Thyroid gland (tissue), 4 donors: Measurements from ENCODE around the gene ADAP1. TPM values are rescaled to one million over a fixed set of nuclear protein-coding genes. Genes with fewer than 3 reads are reported as not detected.
"Not testable (repeated sequence)": the region's sequence is repeated elsewhere in the genome, so short reads cannot be mapped to it uniquely, and the experiment has no call there.

Experiments used
- DNase-seq, 2 donors: peaks; one replicate each; pipeline ENCODE4 v3.0.0-alpha.2; 2019
- H3K27ac ChIP-seq, 3 donors: fragments of 200-600 bp; sonication (generic); 1 replicate in 2 of 3; 2 replicates in 1 of 3; pipeline ENCODE4 v1.5.1; 2016 to 2019; ENCODE audit warnings: mild to moderate bottlenecking in 1 of 3, moderate library complexity in 1 of 3
- H3K27me3 ChIP-seq: fragments of 200-600 bp; sonication (generic); one replicate; pipeline ENCODE4 v1.5.1; 2019
- H3K36me3 ChIP-seq, 2 donors: fragments of 200-600 bp; sonication (generic); one replicate each; pipeline ENCODE4 v1.5.1; 2016 to 2019
- H3K4me1 ChIP-seq, 2 donors: fragments of 200-600 bp; sonication (generic); one replicate each; pipeline ENCODE4 v1.5.1; 2017 to 2019
- H3K4me3 ChIP-seq, 3 donors: fragments of 200-600 bp; sonication (generic); replicated peaks in 1 of 3; 1 replicate in 2 of 3; 2 replicates in 1 of 3; pipeline ENCODE4 v1.5.1; 2016; ENCODE audit warnings: mild to moderate bottlenecking in 1 of 3
- H3K9me3 ChIP-seq: fragments of 200-600 bp; sonication (generic); one replicate; pipeline ENCODE4 v1.5.1; 2017
- POLR2A ChIP-seq, 2 donors: fragments of 450-650 bp; IDR thresholded peaks; one replicate each; pipeline ENCODE4 v1.6.1; 2017; ENCODE audit warnings: antibody characterized with exemption in 2 of 2, mild to moderate bottlenecking in 2 of 2, moderate library complexity in 1 of 2
- WGBS, 2 donors: methylation state at CpG; one replicate each; pipeline ENCODE4 v1.1.5; 2017; 5-methylcytosine and 5-hydroxymethylcytosine counted together
- intact Hi-C: fragments of 100-400 bp; cut with DNase I; formaldehyde crosslinking; loops from one replicate; pipeline ENCODE4 v1.15.1; 2023
- total RNA-seq, 4 donors: library from RNA; depleted of rRNA; stranded (reverse); fragments of >200 nt; gene quantifications; one replicate each; pipeline ENCODE4 v1.2.3, GENCODE V29; 2016
- TF ChIP-seq, protein P1 (sequence below), 6 experiments: fragments of 200-600 bp in 3 of 6; fragments of 450-650 bp in 3 of 6; sonication (generic) in 3 of 6; IDR thresholded peaks; one replicate each; pipeline ENCODE4 v1.5.1; 2016 to 2019; ENCODE audit warnings: antibody characterized with exemption in 6 of 6, mild to moderate bottlenecking in 2 of 6, inconsistent platforms in 1 of 6, moderate library complexity in 1 of 6

The ADAP1 gene
- total RNA-seq, 4 donors from 2014 or later = 11.7 to 29.9 (median 23.4) TPM

DNA sequence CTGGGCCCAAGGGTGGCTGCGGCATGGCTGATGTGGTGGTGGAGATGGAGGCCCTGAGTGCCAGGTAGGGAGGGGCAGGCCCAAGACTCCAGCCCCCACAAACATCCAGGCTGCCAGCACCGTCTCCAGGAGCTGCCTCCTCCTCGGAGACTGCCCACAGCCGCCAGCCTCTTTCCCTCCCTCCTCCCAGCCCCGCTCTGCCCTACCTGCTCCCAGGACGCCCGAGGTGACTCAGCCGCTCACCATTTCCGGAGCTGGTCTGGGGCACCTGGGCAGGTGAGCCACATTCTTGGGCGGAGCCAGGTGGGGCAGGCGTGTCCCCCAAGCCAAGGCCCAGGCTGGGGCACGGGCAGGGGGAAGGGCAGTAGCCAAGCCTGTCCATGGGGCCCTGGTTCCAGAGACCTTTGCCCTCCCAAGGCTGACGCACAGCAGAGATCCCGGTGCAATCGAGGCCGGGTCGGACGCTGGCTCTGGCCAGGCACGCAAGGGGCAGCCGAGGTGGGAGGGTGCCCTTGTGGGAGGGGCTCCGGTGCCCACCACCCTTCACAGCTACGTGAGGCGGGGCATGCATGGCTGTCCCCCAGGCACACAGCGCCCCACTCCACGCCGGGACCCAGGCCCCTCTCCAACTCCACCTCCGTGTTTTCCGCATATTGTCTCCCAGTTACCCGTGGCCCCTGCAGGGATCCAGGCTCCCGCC, 8.8 kb downstream of the ADAP1 start:
- intact Hi-C loops = no loop called here
- Histone ChIP-seq H3K36me3 (no peaks in the 10 kb centered on the region), H3K9me3 (no peaks in the 10 kb centered on the region), H3K4me1 (peaks cover 27% of the 10 kb centered on the region in 2 donors), H3K27ac (peak overlapping the region; percentile 95 to 99 (median 98)), H3K27me3 (no peaks in the 10 kb centered on the region), H3K4me3 (peak overlapping the region in 1 of 3 donors; percentile 21)
- peak; percentile 98 to 99 for DNase-seq
- WGBS, 2 donors = 52 to 59% methylated on average over 15 to 20 of the region's 30 CpGs
- TF ChIP-seq POLR2A (IDR thresholded peaks at IDR 0.05) = peak in 1 of 2 donors; percentile 74
- TF ChIP-seq, protein P1, sequence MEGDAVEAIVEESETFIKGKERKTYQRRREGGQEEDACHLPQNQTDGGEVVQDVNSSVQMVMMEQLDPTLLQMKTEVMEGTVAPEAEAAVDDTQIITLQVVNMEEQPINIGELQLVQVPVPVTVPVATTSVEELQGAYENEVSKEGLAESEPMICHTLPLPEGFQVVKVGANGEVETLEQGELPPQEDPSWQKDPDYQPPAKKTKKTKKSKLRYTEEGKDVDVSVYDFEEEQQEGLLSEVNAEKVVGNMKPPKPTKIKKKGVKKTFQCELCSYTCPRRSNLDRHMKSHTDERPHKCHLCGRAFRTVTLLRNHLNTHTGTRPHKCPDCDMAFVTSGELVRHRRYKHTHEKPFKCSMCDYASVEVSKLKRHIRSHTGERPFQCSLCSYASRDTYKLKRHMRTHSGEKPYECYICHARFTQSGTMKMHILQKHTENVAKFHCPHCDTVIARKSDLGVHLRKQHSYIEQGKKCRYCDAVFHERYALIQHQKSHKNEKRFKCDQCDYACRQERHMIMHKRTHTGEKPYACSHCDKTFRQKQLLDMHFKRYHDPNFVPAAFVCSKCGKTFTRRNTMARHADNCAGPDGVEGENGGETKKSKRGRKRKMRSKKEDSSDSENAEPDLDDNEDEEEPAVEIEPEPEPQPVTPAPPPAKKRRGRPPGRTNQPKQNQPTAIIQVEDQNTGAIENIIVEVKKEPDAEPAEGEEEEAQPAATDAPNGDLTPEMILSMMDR (IDR thresholded peaks at IDR 0.05) = peak in 1 of 6 experiments; percentile 3

DNA sequence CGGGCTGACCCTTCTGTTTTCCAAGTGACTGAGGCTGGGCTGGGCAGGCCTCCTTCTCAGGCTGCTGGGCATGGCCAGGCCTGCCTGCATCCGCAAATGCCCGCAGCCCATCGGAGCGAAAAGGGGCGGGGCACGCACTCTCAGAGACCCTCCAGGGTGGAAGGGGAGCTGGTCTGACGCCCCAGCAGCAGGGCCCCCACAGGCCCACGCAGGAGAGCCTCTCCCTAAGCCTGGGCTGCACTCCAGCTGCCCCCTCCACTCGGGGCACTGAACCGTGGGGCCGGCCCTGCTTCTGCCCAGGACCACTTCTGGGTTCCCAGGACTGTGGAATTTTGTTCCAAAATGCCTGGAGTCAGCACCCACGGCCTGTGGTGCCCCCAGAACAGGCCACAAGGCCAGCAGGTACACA, 9.3 kb downstream of the ADAP1 start:
- WGBS, 2 donors = 0 to 38% methylated on average over 1 to 9 of the region's 13 CpGs
- Histone ChIP-seq H3K4me3 (no peak overlapping the region), H3K9me3 (no peaks in the 10 kb centered on the region), H3K27ac (peak overlapping the region; percentile 95 to 99 (median 98)), H3K36me3 (no peaks in the 10 kb centered on the region), H3K27me3 (no peaks in the 10 kb centered on the region), H3K4me1 (peaks cover 27% of the 10 kb centered on the region in 2 donors)
- TF ChIP-seq POLR2A (IDR thresholded peaks at IDR 0.05) = no peak
- TF ChIP-seq, protein P1 (IDR thresholded peaks at IDR 0.05) = no peak
- intact Hi-C loops = no loop called here
- DNase-seq = peak; percentile 95 to 97

DNA sequence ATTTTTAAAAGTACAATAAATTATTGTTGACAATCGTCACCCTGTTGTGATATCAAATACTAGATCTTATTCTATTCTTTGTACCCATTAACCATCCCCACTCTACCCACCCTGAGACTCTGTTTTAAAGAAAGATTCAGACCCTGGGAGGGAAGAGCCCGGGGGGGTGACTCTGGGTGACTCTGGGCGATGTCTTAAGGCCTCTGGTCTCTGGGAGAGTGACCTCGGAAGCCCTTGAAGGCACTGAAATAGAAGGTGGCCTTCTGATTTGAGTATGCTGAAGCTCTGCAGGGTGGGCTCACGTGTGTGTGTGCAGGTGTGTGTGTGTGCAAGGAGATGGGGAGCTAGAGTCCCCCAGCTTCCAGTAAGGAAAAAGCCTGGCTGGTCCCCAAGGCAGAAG, 9.7 kb downstream of the ADAP1 start:
- no peaks in the 10 kb centered on the region for H3K36me3 ChIP-seq
- H3K27ac ChIP-seq = peak overlapping the region; percentile 95 to 99 (median 98)
- H3K4me3 ChIP-seq = no peak overlapping the region
- no peak for TF ChIP-seq POLR2A (IDR thresholded peaks at IDR 0.05)
- TF ChIP-seq, protein P1 (IDR thresholded peaks at IDR 0.05) = no peak
- H3K27me3 ChIP-seq = no peaks in the 10 kb centered on the region
- intact Hi-C loops = no loop called here
- peaks cover 27% of the 10 kb centered on the region in 2 donors for H3K4me1 ChIP-seq
- H3K9me3 ChIP-seq = no peaks in the 10 kb centered on the region
- 45 to 58% methylated on average over 5 of the region's 5 CpGs for WGBS, 2 donors
- no peak for DNase-seq

DNA sequence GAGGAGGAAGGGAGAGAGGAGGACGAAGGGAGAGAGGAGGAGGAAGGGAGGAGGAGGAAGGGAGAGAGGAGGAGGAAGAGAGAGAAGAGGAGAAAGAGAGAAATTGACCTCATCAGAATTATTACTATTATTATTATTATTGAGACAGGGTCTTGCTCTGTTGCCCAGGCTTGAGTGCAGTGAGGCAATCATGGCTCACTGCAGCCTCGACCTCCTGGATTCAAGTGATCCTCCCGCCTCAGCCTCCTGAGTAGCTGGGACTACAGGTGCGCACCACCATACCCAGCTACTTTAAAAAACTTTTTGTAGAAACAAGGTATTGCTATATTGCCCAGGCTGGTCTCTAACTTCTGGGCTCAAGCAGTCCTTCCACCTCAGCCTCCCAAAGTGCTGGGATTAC, 10.7 kb downstream of the ADAP1 start:
- peak overlapping the region in 1 of 3 donors; percentile 99 for H3K27ac ChIP-seq
- H3K4me1 ChIP-seq = peaks cover 27% of the 10 kb centered on the region in 2 donors
- H3K27me3 ChIP-seq, H3K4me3 ChIP-seq, intact Hi-C loops, H3K36me3 ChIP-seq, H3K9me3 ChIP-seq, DNase-seq: not testable (repeated sequence)
- 94 to 97% methylated on average over 4 of the region's 4 CpGs for WGBS, 2 donors

DNA sequence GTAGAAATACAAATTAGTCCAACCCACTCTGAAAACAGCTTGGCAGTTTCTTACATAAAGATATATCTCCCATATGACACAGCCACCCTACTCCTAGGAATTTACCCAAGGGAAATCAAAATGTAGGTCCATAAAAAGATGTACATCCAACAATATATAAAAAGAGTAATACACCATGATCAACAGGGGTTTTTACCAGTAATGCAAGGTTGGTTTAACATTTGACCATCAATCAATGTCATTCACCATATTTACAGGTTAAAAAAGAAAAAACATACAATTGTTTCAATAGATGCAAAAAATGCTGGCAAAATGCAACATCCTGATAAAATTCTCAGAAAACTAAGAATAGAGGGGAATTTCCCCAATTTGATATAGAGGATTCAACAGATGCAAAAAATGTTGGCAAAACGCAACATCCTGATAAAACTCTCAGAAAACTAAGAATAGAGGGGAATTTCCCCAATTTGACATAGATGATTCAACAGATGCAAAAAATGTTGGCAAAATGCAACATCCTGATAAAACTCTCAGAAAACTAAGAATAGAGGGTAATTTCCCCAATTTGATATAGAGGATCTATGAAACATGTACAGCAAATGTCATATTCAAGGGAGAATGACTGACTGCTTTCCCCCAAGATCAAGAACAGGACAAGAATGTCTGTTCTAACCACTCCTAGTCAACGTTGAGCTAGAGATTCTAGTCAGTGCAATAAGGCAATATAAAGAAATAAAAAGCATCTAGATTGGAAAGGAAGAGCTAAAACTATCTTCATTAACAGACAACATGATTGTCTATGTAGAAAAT, 13.7 kb downstream of the ADAP1 start:
- no peak for DNase-seq
- H3K4me1 ChIP-seq = peaks cover 15 to 18% of the 10 kb centered on the region in 2 donors
- TF ChIP-seq POLR2A (IDR thresholded peaks at IDR 0.05) = no peak
- TF ChIP-seq, protein P1 (IDR thresholded peaks at IDR 0.05) = no peak
- H3K9me3 ChIP-seq = no peaks in the 10 kb centered on the region
- WGBS, 2 donors = 63 to 64% methylated on average over 2 of the region's 2 CpGs
- no peak overlapping the region for H3K27ac ChIP-seq
- H3K36me3 ChIP-seq = no peaks in the 10 kb centered on the region
- intact Hi-C loops = no loop called here
- H3K27me3 ChIP-seq = no peaks in the 10 kb centered on the region
- H3K4me3 ChIP-seq = no peak overlapping the region
